GM12864 (cell line): ENCODE data around the gene RHOBTB1.
A peak's percentile ranks its signal among the peaks of the same experiment; 100 is the strongest.

Source experiments
- DNase-seq: peaks from one replicate; pipeline ENCODE4 v3.0.0-alpha.2; 2011; ENCODE audit warnings: low read depth
- H3K4me3 ChIP-seq: 2 replicates; pipeline ENCODE4 v1.5.1; 2011; ENCODE audit warnings: mild to moderate bottlenecking, low read depth, low read length, control low read depth
- CTCF ChIP-seq: IDR thresholded peaks from 2 replicates; pipeline ENCODE4 v1.5.1; 2011; ENCODE audit warnings: low read depth, mild to moderate bottlenecking, moderate library complexity, low read length, control low read depth, inconsistent platforms; ENCODE audit errors: missing control alignments

RHOBTB1 gene

DNA sequence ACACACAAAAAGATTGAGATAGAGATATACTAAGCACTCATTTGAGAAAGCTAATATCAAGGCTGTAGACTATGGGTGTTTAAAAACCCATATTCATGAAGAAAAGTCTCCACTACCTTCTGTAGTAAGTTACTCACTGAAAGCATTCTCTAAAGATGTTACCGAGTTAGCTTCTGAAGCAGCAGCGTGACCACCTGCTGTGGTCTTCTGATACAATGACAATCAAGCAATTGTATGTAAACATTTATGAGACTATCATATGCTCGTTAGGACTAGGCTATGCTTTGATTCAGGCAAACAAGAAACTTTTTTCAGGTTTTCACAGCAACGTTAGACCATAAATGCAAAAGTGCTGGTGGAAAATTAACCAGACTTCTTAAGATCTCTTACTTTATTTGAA, 11.2 kb downstream of the RHOBTB1 start:
- no peak for TF ChIP-seq CTCF
- no peak overlapping the region for H3K4me3 ChIP-seq
- DNase-seq: no peak

DNA sequence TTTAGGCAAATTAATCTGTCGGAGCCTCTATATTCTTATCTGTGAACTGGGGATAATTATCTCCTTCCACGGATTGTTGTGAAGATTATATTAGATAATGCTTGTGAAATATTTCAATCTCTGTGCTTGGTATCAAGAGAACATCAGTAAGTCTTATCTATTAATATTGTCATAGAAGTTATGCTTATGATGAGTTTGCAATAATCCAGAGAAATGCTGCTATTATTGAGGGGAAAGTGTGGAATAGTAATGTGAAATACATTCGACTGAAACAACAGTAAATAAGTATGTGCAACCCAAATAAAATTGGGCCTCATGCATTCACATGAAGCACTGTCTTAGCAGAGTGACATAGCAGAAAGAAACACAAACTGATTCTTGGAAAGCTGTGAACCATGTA, 13.7 kb downstream of the RHOBTB1 start:
- no peak for TF ChIP-seq CTCF
- no peak for DNase-seq
- H3K4me3 ChIP-seq: no peak overlapping the region

DNA sequence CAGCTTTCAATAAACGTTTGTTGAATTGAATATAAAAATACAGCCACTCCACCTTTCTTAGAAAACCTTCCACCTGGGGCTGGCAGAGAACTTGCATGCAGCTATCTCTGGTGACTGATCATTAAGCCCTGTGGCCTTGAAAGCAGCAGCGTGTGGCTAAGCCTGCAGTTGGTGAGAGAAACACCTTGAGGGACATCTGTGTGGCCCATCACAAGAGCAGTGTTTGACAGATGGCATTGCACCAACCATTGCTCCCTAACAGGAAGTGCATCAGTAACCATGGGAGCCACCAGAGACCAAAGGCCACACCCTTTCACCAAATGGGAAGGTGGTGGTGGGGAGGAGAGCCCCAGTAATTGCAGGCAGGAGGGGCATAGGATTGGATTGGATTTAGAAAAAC, 22.4 kb downstream of the RHOBTB1 start:
- DNase-seq: no peak
- H3K4me3 ChIP-seq: no peak overlapping the region
- TF ChIP-seq CTCF: no peak

GRCh38 chr10:60920479-60920878, 23.5 kb downstream of the RHOBTB1 start:
- no peak overlapping the region for H3K4me3 ChIP-seq
- TF ChIP-seq CTCF: no peak
- no peak for DNase-seq

DNA sequence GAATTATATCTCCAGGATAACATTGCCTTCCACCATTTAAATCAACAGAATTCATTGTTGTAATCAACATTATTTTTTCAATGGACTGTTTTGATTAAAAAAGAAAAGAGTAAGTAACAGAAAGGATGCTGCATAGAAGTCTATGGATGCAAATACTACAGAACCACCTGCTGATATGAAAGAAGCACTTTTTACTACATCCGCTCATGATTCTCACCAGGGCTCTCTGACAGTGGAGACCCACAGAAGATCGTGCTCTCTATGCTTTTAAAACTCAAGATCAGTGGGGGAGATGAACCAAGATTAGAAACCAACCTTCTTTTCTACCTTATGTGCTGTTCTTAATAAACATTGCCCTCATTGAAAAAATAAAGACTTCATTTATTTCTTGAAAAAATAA, 24.4 kb downstream of the RHOBTB1 start:
- TF ChIP-seq CTCF: no peak
- H3K4me3 ChIP-seq: no peak overlapping the region
- DNase-seq: no peak

- no peak for DNase-seq
- no peak overlapping the region for H3K4me3 ChIP-seq
- TF ChIP-seq CTCF: no peak
These were observed 26.4 kb downstream of the RHOBTB1 start for GRCh38 chr10:60917331-60918280.

DNA sequence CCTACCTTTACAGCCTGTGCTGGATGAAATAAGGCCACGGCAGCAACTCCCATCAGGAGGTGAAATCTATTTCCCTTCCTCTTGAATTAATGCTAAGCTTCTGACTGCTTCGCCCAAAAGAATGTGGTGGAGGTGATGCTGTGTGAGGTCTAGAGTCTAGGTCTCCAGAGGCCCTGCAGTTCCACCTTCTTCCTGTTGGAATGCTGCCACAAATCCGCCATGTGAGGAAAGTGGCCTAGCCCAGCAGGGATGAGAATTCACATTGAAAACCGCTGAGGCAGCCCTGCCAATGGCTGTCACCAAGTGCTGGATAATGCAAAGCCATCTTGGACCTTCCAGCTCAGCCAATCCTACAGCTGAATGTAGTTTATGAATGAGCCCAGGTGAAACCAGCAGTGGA, 28.0 kb downstream of the RHOBTB1 start:
- H3K4me3 ChIP-seq: no peak overlapping the region
- TF ChIP-seq CTCF: peak; percentile 19
- DNase-seq: no peak
